Caco-2 (cell line): ENCODE data around the gene FAM107B. TPM values are rescaled to one million over a fixed set of nuclear protein-coding genes. Genes with fewer than 3 reads are reported as not detected.

Experiments used
- BruUV-seq: library from RNA; stranded (reverse); fragments of 400-500 nt; replicated peaks from 2 replicates; lab custom pipeline; 2021; lab: Mats Ljungman, UMichigan
- CTCF ChIA-PET: fragments of 300-600 bp; sonication (Branson Sonifier 250); formaldehyde crosslinking; loops from one replicate; lab custom pipeline; 2022; ENCODE audit warnings: antibody characterized with exemption; lab: Charles Lee
- POLR2A ChIA-PET: fragments of 300-600 bp; sonication (Branson Sonifier 250); formaldehyde crosslinking; loops from one replicate; lab custom pipeline; 2022; ENCODE audit warnings: antibody characterized with exemption; lab: Charles Lee
- DNase-seq, 2 experiments: peaks; one replicate each; pipeline versions ENCODE4 v3.0.0 to v3.0.0-alpha.2; 2020 to 2022
- H3K27me3 ChIP-seq: replicated peaks from 2 replicates; pipeline ENCODE4 v1.6.0; 2011; ENCODE audit warnings: low read length; ENCODE audit not compliant: control insufficient read depth, insufficient read depth
- H3K36me3 ChIP-seq: 2 replicates; pipeline ENCODE4 v1.5.1; 2011; ENCODE audit warnings: low read length; ENCODE audit not compliant: control insufficient read depth, insufficient read depth
- H3K4me1 ChIP-seq: fragments of 250-450 bp; sonication (Bioruptor Pico); 2 replicates; pipeline ENCODE4 v1.5.1; 2020; ENCODE audit warnings: mild to moderate bottlenecking
- H3K4me3 ChIP-seq: 2 replicates; pipeline ENCODE4 v1.5.1; 2011; ENCODE audit warnings: low read depth, mild to moderate bottlenecking, control low read depth, low read length
- H3K9me3 ChIP-seq: fragments of 250-450 bp; sonication (Bioruptor Pico); 2 replicates; pipeline ENCODE4 v1.5.1; 2020; ENCODE audit warnings: mild to moderate bottlenecking, moderate library complexity
- H3K27ac Mint-ChIP-seq: one replicate; pipeline ENCODE4 v1.8.0; 2022; ENCODE audit warnings: mixed read lengths; ENCODE audit not compliant: unreplicated experiment
- H3K27me3 Mint-ChIP-seq: one replicate; pipeline ENCODE4 v1.8.0; 2022; ENCODE audit warnings: mixed read lengths; ENCODE audit not compliant: insufficient read depth, unreplicated experiment
- H3K36me3 Mint-ChIP-seq: one replicate; pipeline ENCODE4 v1.8.0; 2022; ENCODE audit warnings: mild to moderate bottlenecking, mixed read lengths; ENCODE audit not compliant: insufficient read depth, unreplicated experiment
- H3K4me1 Mint-ChIP-seq: one replicate; pipeline ENCODE4 v1.8.0; 2022; ENCODE audit warnings: low read depth, mixed read lengths; ENCODE audit not compliant: unreplicated experiment
- H3K4me3 Mint-ChIP-seq: one replicate; pipeline ENCODE4 v1.8.0; 2022; ENCODE audit warnings: mild to moderate bottlenecking, moderate library complexity, mixed read lengths; ENCODE audit not compliant: unreplicated experiment
- H3K9me3 Mint-ChIP-seq: one replicate; pipeline ENCODE4 v1.8.0; 2022; ENCODE audit warnings: mixed read lengths; ENCODE audit not compliant: unreplicated experiment
- CTCF ChIP-seq, 2 experiments: fragments of 200-600 bp in 1 of 2; IDR thresholded peaks; 1 replicate in 1 of 2; 2 replicates in 1 of 2; pipeline versions ENCODE4 v1.5.1 to v1.8.0; 2011 to 2022; ENCODE audit warnings: antibody characterized with exemption in 1 of 2, control low read depth in 1 of 2, inconsistent platforms in 1 of 2, low read depth in 1 of 2, low read length in 1 of 2, mild to moderate bottlenecking in 1 of 2, moderate library complexity in 1 of 2; ENCODE audit not compliant: insufficient read depth in 1 of 2, severe bottlenecking in 1 of 2, unreplicated experiment in 1 of 2
- intact Hi-C: fragments of 100-400 bp; cut with micrococcal nuclease; formaldehyde crosslinking; loops from one replicate; pipeline ENCODE4 v1.10.0; 2022; ENCODE audit not compliant: unreplicated experiment
- total RNA-seq: library from RNA; stranded (reverse); gene quantifications from 2 replicates; pipeline ENCODE4 v1.2.3, GENCODE V29; 2022

Gene FAM107B
- total RNA-seq, 1 experiment from 2014 or later, result 206 TPM

- Mint-ChIP-seq H3K4me1 (peaks cover 14% of the 10 kb centered on the region), H3K9me3 (peaks cover 49% of the 10 kb centered on the region), H3K27ac (no peak overlapping the region), H3K27me3 (no peaks in the 10 kb centered on the region), H3K36me3 (no peaks in the 10 kb centered on the region), H3K4me3 (no peak overlapping the region)
- Histone ChIP-seq H3K4me1 (peaks cover 19% of the 10 kb centered on the region), H3K27me3 (no peaks in the 10 kb centered on the region), H3K36me3 (no peaks in the 10 kb centered on the region), H3K4me3 (no peak overlapping the region), H3K9me3 (0 out of 2 replicates have a peak, but pooled peaks cover 3% of the 10 kb centered on the region)
- CTCF ChIA-PET, result no interaction called here
- POLR2A ChIA-PET, result no interaction called here
- TF ChIP-seq CTCF (IDR thresholded peaks at IDR 0.05; ENCODE audit: insufficient read depth in 1 of 2, low read depth in 1 of 2, low read length in 1 of 2, severe bottlenecking in 1 of 2, unreplicated experiment in 1 of 2), result no peak
- BruUV-seq, result no TSS peak
- intact Hi-C loops, result no loop called here
- no peak for DNase-seq
Observed at GRCh38 chr10:14665865-14666857, 108.5 kb downstream of the FAM107B start.

GRCh38 chr10:14665304-14665703 lies 109.4 kb downstream of the FAM107B start:
- no peaks in the 10 kb centered on the region for H3K27me3 ChIP-seq
- Mint-ChIP-seq H3K9me3 (peaks cover 49% of the 10 kb centered on the region), H3K36me3 (no peaks in the 10 kb centered on the region), H3K4me3 (no peak overlapping the region), H3K27me3 (no peaks in the 10 kb centered on the region), H3K27ac (no peak overlapping the region), H3K4me1 (peaks cover 7% of the 10 kb centered on the region)
- no TSS peak for BruUV-seq
- no peak for TF ChIP-seq CTCF (IDR thresholded peaks at IDR 0.05; ENCODE audit: insufficient read depth in 1 of 2, low read depth in 1 of 2, low read length in 1 of 2, severe bottlenecking in 1 of 2, unreplicated experiment in 1 of 2)
- peaks cover 10% of the 10 kb centered on the region for H3K4me1 ChIP-seq
- intact Hi-C loops, result no loop called here
- CTCF ChIA-PET, result no interaction called here
- DNase-seq, result no peak
- no peaks in the 10 kb centered on the region for H3K36me3 ChIP-seq
- 0 out of 2 replicates have a peak, but pooled peaks cover 3% of the 10 kb centered on the region for H3K9me3 ChIP-seq
- H3K4me3 ChIP-seq, result no peak overlapping the region
- POLR2A ChIA-PET, result no interaction called here

GRCh38 chr10:14664345-14664744 lies 110.4 kb downstream of the FAM107B start:
- H3K27ac Mint-ChIP-seq, result no peak overlapping the region
- Histone ChIP-seq H3K27me3 (no peaks in the 10 kb centered on the region), H3K4me3 (no peak overlapping the region), H3K36me3 (no peaks in the 10 kb centered on the region), H3K9me3 (0 out of 2 replicates have a peak, but pooled peaks cover 3% of the 10 kb centered on the region), H3K4me1 (peaks cover under 1% of the 10 kb centered on the region)
- H3K9me3 Mint-ChIP-seq, result peaks cover 49% of the 10 kb centered on the region
- H3K4me3 Mint-ChIP-seq, result no peak overlapping the region
- no peak for TF ChIP-seq CTCF (IDR thresholded peaks at IDR 0.05; ENCODE audit: insufficient read depth in 1 of 2, low read depth in 1 of 2, low read length in 1 of 2, severe bottlenecking in 1 of 2, unreplicated experiment in 1 of 2)
- ChIA-PET CTCF (no interaction called here), POLR2A (no interaction called here)
- no peaks in the 10 kb centered on the region for H3K27me3 Mint-ChIP-seq
- intact Hi-C loops, result no loop called here
- DNase-seq, result no peak
- no TSS peak for BruUV-seq
- no peaks in the 10 kb centered on the region for H3K36me3 Mint-ChIP-seq
- peaks cover 1% of the 10 kb centered on the region for H3K4me1 Mint-ChIP-seq
